OCI-LY7 (cell line): Measurements from ENCODE around the gene PSMB4. TPM values are rescaled to one million over a fixed set of nuclear protein-coding genes. Genes with fewer than 3 reads are reported as not detected.

ENCODE experiments used
- BruUV-seq: library from RNA; stranded (reverse); fragments of 400-500 nt; replicated peaks from 2 replicates; lab custom pipeline; 2021; lab: Mats Ljungman, UMichigan
- CTCF ChIA-PET: fragments of 300-600 bp; sonication (Branson Sonifier 250); formaldehyde crosslinking; loops from one replicate; lab custom pipeline; 2022; ENCODE audit warnings: antibody characterized with exemption; ENCODE audit not compliant: unreplicated experiment; lab: Charles Lee
- POLR2A ChIA-PET: fragments of 300-600 bp; sonication (Branson Sonifier 250); formaldehyde crosslinking; loops from one replicate; lab custom pipeline; 2022; ENCODE audit warnings: antibody characterized with exemption; lab: Charles Lee
- DNase-seq: peaks from one replicate; pipeline ENCODE4 v3.0.0-alpha.2; 2015; ENCODE audit warnings: low spot score
- H2AFZ ChIP-seq: fragments of 200-600 bp; sonication (generic), shearing (Covaris generic); 2 replicates; pipeline ENCODE4 v1.6.1; 2014; ENCODE audit warnings: mild to moderate bottlenecking, antibody characterized with exemption, low read length, moderate library complexity
- H3K27ac ChIP-seq: fragments of 200-600 bp; sonication (generic); 2 replicates; pipeline ENCODE4 v1.5.1; 2014; ENCODE audit warnings: mixed run types, low read depth, mild to moderate bottlenecking, moderate library complexity, low read length, inconsistent platforms; ENCODE audit not compliant: poor library complexity, severe bottlenecking
- H3K36me3 ChIP-seq: fragments of 200-600 bp; sonication (generic); 2 replicates; pipeline ENCODE4 v1.6.1; 2014; ENCODE audit warnings: mild to moderate bottlenecking, antibody characterized with exemption, low read length, moderate library complexity, mixed read lengths; ENCODE audit not compliant: insufficient read depth
- H3K4me1 ChIP-seq: fragments of 200-600 bp; sonication (generic); 2 replicates; pipeline ENCODE4 v1.5.1; 2014; ENCODE audit warnings: mild to moderate bottlenecking, low read length; ENCODE audit not compliant: insufficient read depth, poor library complexity, severe bottlenecking
- H3K4me2 ChIP-seq: fragments of 200-600 bp; sonication (generic); 2 replicates; pipeline ENCODE4 v1.6.1; 2014; ENCODE audit warnings: mild to moderate bottlenecking, low read length
- H3K4me3 ChIP-seq: fragments of 200-600 bp; sonication (generic); 2 replicates; pipeline ENCODE4 v1.5.1; 2014; ENCODE audit warnings: mild to moderate bottlenecking, low read depth, low read length; ENCODE audit not compliant: poor library complexity, severe bottlenecking
- H3K79me2 ChIP-seq: fragments of 200-600 bp; sonication (generic); 2 replicates; pipeline ENCODE4 v1.6.1; 2016; ENCODE audit warnings: low read depth, mild to moderate bottlenecking, low read length, moderate library complexity, mixed read lengths; ENCODE audit not compliant: insufficient read depth
- H3K9me2 ChIP-seq: fragments of 200-600 bp; sonication (generic); 2 replicates; pipeline ENCODE4 v1.6.1; 2016; ENCODE audit warnings: mild to moderate bottlenecking, low read length, mixed read lengths; ENCODE audit not compliant: insufficient read depth
- H3K9me3 ChIP-seq: fragments of 200-600 bp; sonication (generic); 2 replicates; pipeline ENCODE4 v1.6.1; 2014; ENCODE audit warnings: mild to moderate bottlenecking, mixed run types, low read length, mixed read lengths
- H4K20me1 ChIP-seq: fragments of 200-600 bp; sonication (generic); 2 replicates; pipeline ENCODE4 v1.6.1; 2014; ENCODE audit warnings: mild to moderate bottlenecking, antibody characterized with exemption, low read length, moderate library complexity, mixed read lengths; ENCODE audit not compliant: insufficient read depth
- CTCF ChIP-seq: fragments of 200-600 bp; sonication (generic); conservative IDR thresholded peaks from 2 replicates; pipeline ENCODE4 v1.5.1; 2014; ENCODE audit warnings: mild to moderate bottlenecking, antibody characterized with exemption, low read length, moderate library complexity, mixed read lengths
- EZH2phosphoT487 ChIP-seq: fragments of 200-600 bp; sonication (generic); IDR thresholded peaks from 2 replicates; pipeline ENCODE4 v1.6.1; 2018; ENCODE audit warnings: low read depth, borderline replicate concordance, mild to moderate bottlenecking, mixed run types, antibody characterized with exemption, low read length, moderate library complexity, mixed read lengths
- intact Hi-C: fragments of 100-400 bp; cut with micrococcal nuclease; formaldehyde crosslinking; loops from one replicate; pipeline ENCODE4 v1.10.0; 2022; ENCODE audit not compliant: unreplicated experiment
- total RNA-seq, 2 experiments: library from RNA; depleted of rRNA in 1 of 2; stranded (reverse); fragments of >200 nt in 1 of 2; shearing (Covaris generic) in 1 of 2; gene quantifications; 2 replicates each; pipeline ENCODE4 v1.2.3, GENCODE V29; 2014 to 2022

PSMB4 gene
- total RNA-seq, 2 experiments from 2014 or later = 242 to 301 TPM

DNA sequence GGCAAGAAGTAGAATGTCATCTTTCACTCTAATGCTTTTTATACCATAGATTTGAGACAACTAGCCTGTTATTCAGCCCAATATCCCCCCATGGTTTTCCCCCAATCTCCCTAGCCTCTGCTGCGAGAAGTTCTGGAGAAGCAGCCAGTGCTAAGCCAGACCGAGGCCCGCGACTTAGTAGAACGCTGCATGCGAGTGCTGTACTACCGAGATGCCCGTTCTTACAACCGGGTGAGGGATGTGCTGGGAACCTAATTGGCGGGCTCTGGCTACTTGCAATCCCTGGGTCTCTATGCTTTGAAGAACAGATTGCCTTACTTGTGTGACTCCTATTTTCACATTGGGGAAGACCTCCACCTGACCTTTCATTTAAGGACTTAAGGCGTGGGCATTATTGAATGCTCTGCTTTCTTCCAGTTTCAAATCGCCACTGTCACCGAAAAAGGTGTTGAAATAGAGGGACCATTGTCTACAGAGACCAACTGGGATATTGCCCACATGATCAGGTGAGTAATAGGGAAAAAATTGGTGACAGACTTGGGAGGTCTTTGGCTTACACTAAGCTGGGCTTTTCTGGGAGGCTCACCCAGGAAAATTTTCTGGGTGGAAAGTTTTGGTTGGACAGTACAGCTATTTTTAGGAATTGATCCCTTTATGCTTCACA is 1.9 kb downstream of the PSMB4 start:
- Histone ChIP-seq H3K9me3 (no peaks in the 10 kb centered on the region), H3K4me1 (peaks cover 10% of the 10 kb centered on the region), H3K9me2 (no peaks in the 10 kb centered on the region), H4K20me1 (0 out of 2 replicates have a peak, but pooled peaks cover 4% of the 10 kb centered on the region), H3K36me3 (peaks cover 61% of the 10 kb centered on the region), H3K4me3 (peak overlapping the region; percentile 92), H2AFZ (no peak overlapping the region), H3K27ac (no peak overlapping the region), H3K79me2 (peaks cover 20% of the 10 kb centered on the region), H3K4me2 (peak overlapping the region; percentile 77; the same call in 1 of the 2 replicates)
- ChIA-PET CTCF (no interaction called here), POLR2A (interaction anchor here (0.6 kb wide), 1 partner anchor 331 kb away, joined by 3 read pairs; no protein-coding TSS in a partner anchor)
- BruUV-seq = no TSS peak
- TF ChIP-seq CTCF = no peak
- no peak for TF ChIP-seq EZH2phosphoT487
- intact Hi-C loops = no loop called here
- no peak for DNase-seq

- Histone ChIP-seq H3K27ac (no peak overlapping the region), H3K36me3 (peaks cover 67% of the 10 kb centered on the region), H3K79me2 (peaks cover 20% of the 10 kb centered on the region), H3K4me1 (peaks cover 10% of the 10 kb centered on the region), H3K4me2 (no peak overlapping the region), H3K9me3 (no peaks in the 10 kb centered on the region), H3K9me2 (no peaks in the 10 kb centered on the region), H3K4me3 (no peak overlapping the region), H4K20me1 (0 out of 2 replicates have a peak, but pooled peaks cover 4% of the 10 kb centered on the region), H2AFZ (no peak overlapping the region)
- ChIA-PET CTCF (no interaction called here), POLR2A (interaction anchor here (0.7 kb wide), 1 partner anchor 22 kb away, joined by 3 read pairs; no protein-coding TSS in a partner anchor)
- intact Hi-C loops = no loop called here
- TF ChIP-seq CTCF (no peak), EZH2phosphoT487 (no peak)
- no TSS peak for BruUV-seq
- no peak for DNase-seq
Measured at GRCh38 chr1:151401860-151402259, 2.5 kb downstream of the PSMB4 start.

DNA sequence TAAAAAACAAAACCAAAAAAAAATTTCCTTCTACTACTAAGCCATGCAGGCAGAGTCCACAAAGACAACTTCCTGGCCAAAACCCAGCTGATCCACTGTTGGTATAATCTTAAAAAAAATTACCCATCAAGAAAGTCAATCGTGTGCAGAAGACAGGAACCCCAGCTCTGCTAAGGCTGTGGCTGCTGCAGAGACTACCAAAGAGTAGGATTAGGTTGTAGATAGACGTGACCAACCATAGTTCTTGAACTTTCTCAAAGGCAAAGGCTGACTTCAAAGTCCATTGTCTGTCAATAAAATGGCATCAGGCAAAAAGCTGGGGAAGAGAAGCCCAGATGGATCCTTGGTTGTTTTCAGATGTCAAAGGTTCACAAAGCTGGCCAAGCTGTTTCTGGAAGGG is 3.4 kb downstream of the PSMB4 start:
- H3K9me3 ChIP-seq = no peaks in the 10 kb centered on the region
- no peak overlapping the region for H2AFZ ChIP-seq
- 0 out of 2 replicates have a peak, but pooled peaks cover 4% of the 10 kb centered on the region for H4K20me1 ChIP-seq
- no peak for DNase-seq
- H3K79me2 ChIP-seq = peaks cover 20% of the 10 kb centered on the region
- POLR2A ChIA-PET = interaction anchor here (0.7 kb wide), 1 partner anchor 22 kb away, joined by 3 read pairs; no protein-coding TSS in a partner anchor
- BruUV-seq = no TSS peak
- no peak for TF ChIP-seq CTCF
- TF ChIP-seq EZH2phosphoT487 = no peak
- H3K4me1 ChIP-seq = peaks cover 10% of the 10 kb centered on the region
- H3K27ac ChIP-seq = no peak overlapping the region
- intact Hi-C loops = no loop called here
- no peak overlapping the region for H3K4me2 ChIP-seq
- no peak overlapping the region for H3K4me3 ChIP-seq
- H3K36me3 ChIP-seq = peaks cover 75% of the 10 kb centered on the region
- no peaks in the 10 kb centered on the region for H3K9me2 ChIP-seq
- CTCF ChIA-PET = no interaction called here
